Endothelial cell of umbilical vein (primary cell): ENCODE measurements around the gene DPF3. TPM values are rescaled to one million over a fixed set of nuclear protein-coding genes. Genes with fewer than 3 reads are reported as not detected.

Source experiments
- BruUV-seq: library from RNA; stranded (reverse); fragments of 400-500 nt; replicated peaks from 2 replicates; lab custom pipeline; 2021; lab: Mats Ljungman, UMichigan
- CTCF ChIA-PET: fragments of 300-600, 350-600 bp; sonication (Branson Sonifier 250); formaldehyde crosslinking; loops from one replicate; lab custom pipeline; 2021; ENCODE audit warnings: antibody characterized with exemption, inconsistent platforms; lab: Charles Lee
- POLR2A ChIA-PET: fragments of 300-600, 350-600 bp; sonication (Branson Sonifier 250); formaldehyde crosslinking; loops from one replicate; lab custom pipeline; 2021; ENCODE audit warnings: antibody characterized with exemption, inconsistent platforms; lab: Charles Lee
- DNase-seq: peaks from one replicate; pipeline ENCODE4 v3.0.0-alpha.2; 2011; ENCODE audit warnings: low read depth, low spot score
- FAIRE-seq: peaks from 2 replicates; lab custom pipeline; 2011; peaks lifted over from hg19 to GRCh38; lab: Jason Lieb, UNC
- H2AFZ ChIP-seq: 2 replicates; pipeline ENCODE4 v1.6.0; 2012; ENCODE audit warnings: low read depth, low read length, control low read depth, inconsistent platforms
- H3K27ac ChIP-seq: 2 replicates; pipeline ENCODE4 v1.5.1; 2011; ENCODE audit warnings: low read depth, mild to moderate bottlenecking, control low read depth, low read length, moderate library complexity; ENCODE audit not compliant: insufficient read depth
- H3K27me3 ChIP-seq, 2 experiments: 2 replicates each; pipeline versions ENCODE4 v1.6.0 to v1.6.1; 2011; ENCODE audit warnings: low read length in 2 of 2, mixed read lengths in 1 of 2; ENCODE audit not compliant: control insufficient read depth in 2 of 2, insufficient read depth in 2 of 2
- H3K36me3 ChIP-seq, 2 experiments: 2 replicates in 1 of 2; 3 replicates in 1 of 2; pipeline ENCODE4 v1.5.1; 2011; ENCODE audit warnings: low read length in 2 of 2, mild to moderate bottlenecking in 1 of 2, moderate library complexity in 1 of 2; ENCODE audit not compliant: control insufficient read depth in 2 of 2, insufficient read depth in 2 of 2; ENCODE audit errors: extremely low read depth in 1 of 2
- H3K4me1 ChIP-seq: 3 replicates; pipeline ENCODE4 v1.5.1; 2011; ENCODE audit warnings: mild to moderate bottlenecking, low read length; ENCODE audit not compliant: control insufficient read depth, insufficient read depth; ENCODE audit errors: extremely low read depth
- H3K4me2 ChIP-seq: 2 replicates; pipeline ENCODE4 v1.6.1; 2011; ENCODE audit warnings: low read length, control low read depth, mixed read lengths; ENCODE audit not compliant: insufficient read depth
- H3K4me3 ChIP-seq, 3 experiments: fragments of 200-600 bp in 1 of 3; sonication (generic), shearing (Covaris generic) in 1 of 3; replicated peaks in 1 of 3; 2 replicates each; pipeline ENCODE4 v1.5.1; 2011 to 2016; ENCODE audit warnings: control low read depth in 3 of 3, low read length in 3 of 3, mild to moderate bottlenecking in 2 of 3, inconsistent platforms in 1 of 3, low read depth in 1 of 3, moderate library complexity in 1 of 3; ENCODE audit not compliant: insufficient read depth in 1 of 3
- H3K79me2 ChIP-seq: 2 replicates; pipeline ENCODE4 v1.6.0; 2012; ENCODE audit warnings: low read length, inconsistent platforms; ENCODE audit not compliant: control insufficient read depth, insufficient read depth
- H3K9ac ChIP-seq: replicated peaks from 2 replicates; pipeline ENCODE3; 2011; ENCODE audit warnings: low read length, control low read depth; ENCODE audit not compliant: insufficient read depth; ENCODE audit errors: extremely low read depth
- H3K9me1 ChIP-seq: replicated peaks from 3 replicates; pipeline ENCODE4 v1.6.0; 2011; ENCODE audit warnings: mild to moderate bottlenecking, low read length; ENCODE audit not compliant: control insufficient read depth, insufficient read depth; ENCODE audit errors: extremely low read depth
- H3K9me3 ChIP-seq: replicated peaks from 2 replicates; pipeline ENCODE4 v1.5.1; 2012; ENCODE audit warnings: low read length, inconsistent platforms; ENCODE audit not compliant: control insufficient read depth, insufficient read depth
- H4K20me1 ChIP-seq: replicated peaks from 2 replicates; pipeline ENCODE3; 2011; ENCODE audit warnings: mild to moderate bottlenecking, low read length; ENCODE audit not compliant: control insufficient read depth, insufficient read depth; ENCODE audit errors: extremely low read depth
- CTCF ChIP-seq, 2 donors: IDR thresholded peaks; 1 replicate in 1 of 2; 2 replicates in 1 of 2; pipeline ENCODE4 v1.5.1; 2011; ENCODE audit warnings: low read length in 2 of 2, mild to moderate bottlenecking in 2 of 2, moderate library complexity in 2 of 2, control low read depth in 1 of 2, inconsistent platforms in 1 of 2, low read depth in 1 of 2; ENCODE audit not compliant: insufficient read depth in 1 of 2; ENCODE audit errors: extremely low read depth in 1 of 2
- EZH2 ChIP-seq: IDR thresholded peaks from 2 replicates; pipeline ENCODE4 v1.6.1; 2012; ENCODE audit warnings: borderline replicate concordance, low read depth, mild to moderate bottlenecking, moderate library complexity, low read length, inconsistent platforms; ENCODE audit not compliant: severe bottlenecking
- FOS ChIP-seq: IDR thresholded peaks from 2 replicates; pipeline ENCODE4 v1.6.1; 2011; ENCODE audit warnings: mild to moderate bottlenecking, low read length, moderate library complexity, borderline replicate concordance; ENCODE audit not compliant: insufficient read depth
- GATA2 ChIP-seq: IDR thresholded peaks from 2 replicates; pipeline ENCODE4 v1.7.0; 2011; ENCODE audit warnings: low read depth, mild to moderate bottlenecking, moderate library complexity, mixed read lengths, low read length; ENCODE audit not compliant: insufficient read length, insufficient read depth
- JUN ChIP-seq: IDR thresholded peaks from 2 replicates; pipeline ENCODE4 v1.6.1; 2011; ENCODE audit warnings: borderline replicate concordance, low read depth; ENCODE audit not compliant: insufficient read length, insufficient read depth
- MAX ChIP-seq: IDR thresholded peaks from 2 replicates; pipeline ENCODE4 v1.6.1; 2011; ENCODE audit not compliant: insufficient read depth, insufficient read length
- MYC ChIP-seq: IDR thresholded peaks from one replicate; pipeline ENCODE4 v1.6.1; 2011; ENCODE audit warnings: mild to moderate bottlenecking, low read depth, low read length
- POLR2A ChIP-seq: IDR thresholded peaks from 2 replicates; pipeline ENCODE4 v1.6.1; 2012; ENCODE audit warnings: low read depth, mild to moderate bottlenecking, control low read depth, low read length
- POLR2AphosphoS5 ChIP-seq: IDR thresholded peaks from 2 replicates; pipeline ENCODE4 v1.6.1; 2012; ENCODE audit warnings: low read depth, mild to moderate bottlenecking, control low read depth, low read length, moderate library complexity; ENCODE audit not compliant: insufficient read depth
- dilution Hi-C: fragments of 300-500 bp; cut with MboI; formaldehyde crosslinking; loops from one replicate; pipeline ENCODE4 v1.15.0; 2019; ENCODE audit warnings: low sequenced_read_pairs; ENCODE audit not compliant: extremely low pct_ligation_motif_present
- intact Hi-C: fragments of 100-400 bp; cut with micrococcal nuclease; formaldehyde crosslinking; loops from one replicate; pipeline ENCODE4 v1.10.0; 2022
- polyA plus RNA-seq, 4 experiments: library from polyadenylated mRNA; depleted of rRNA in 3 of 4; stranded (reverse) in 3 of 4; unstranded in 1 of 4; fragments of >200 nt; gene quantifications; 2 replicates each; pipeline versions ENCODE4 v1.2.1 to v1.2.3, GENCODE V29; 2011 to 2012; ENCODE audit warnings: missing spikeins in 1 of 4
- total RNA-seq: library from RNA; stranded (reverse); gene quantifications from 2 replicates; pipeline ENCODE4 v1.2.3, GENCODE V29; 2021

The DPF3 gene
- total and polyA plus RNA-seq, 2 donors (not counting 3 experiments of a cell fraction or from before 2014, with no cell fraction given), result 2.4 to 3.5 TPM

GRCh38 chr14:72591391-72591790 lies 302.5 kb downstream of the DPF3 start:
- dilution Hi-C loops, result no loop called here
- CTCF ChIA-PET, result no interaction called here

GRCh38 chr14:72590577-72590976 lies 303.3 kb downstream of the DPF3 start:
- Histone ChIP-seq H3K36me3 (no peaks in the 10 kb centered on the region), H3K4me3 (no peak overlapping the region), H3K27ac (no peak overlapping the region), H3K27me3 (peaks cover 5 to 12% of the 10 kb centered on the region in 2 experiments), H3K9ac (no peak overlapping the region), H3K9me1 (no peaks in the 10 kb centered on the region), H3K79me2 (no peaks in the 10 kb centered on the region), H3K4me2 (no peak overlapping the region), H3K9me3 (no peaks in the 10 kb centered on the region), H3K4me1 (no peaks in the 10 kb centered on the region), H2AFZ (no peak overlapping the region), H4K20me1 (no peaks in the 10 kb centered on the region)
- no peak for TF ChIP-seq CTCF (IDR thresholded peaks at IDR 0.05; ENCODE audit: extremely low read depth in 1 of 2, insufficient read depth in 1 of 2, low read depth in 1 of 2, low read length in 2 of 2)
- no peak for TF ChIP-seq GATA2
- TF ChIP-seq POLR2A, result no peak
- no peak for TF ChIP-seq POLR2AphosphoS5
- TF ChIP-seq JUN, result no peak
- no peak for TF ChIP-seq EZH2
- no peak for TF ChIP-seq MAX
- no peak for TF ChIP-seq MYC
- no peak for TF ChIP-seq FOS
- ChIA-PET POLR2A (no interaction called here), CTCF (no interaction called here)
- BruUV-seq, result no TSS peak
- dilution Hi-C loops (no loop called here), intact Hi-C loops (no loop called here)
- FAIRE-seq, result no peak
- no peak for DNase-seq

More at GRCh38 chr14:72591391-72591790, 302.5 kb downstream of the DPF3 start:
- Histone ChIP-seq H3K27me3 (peaks cover 8 to 12% of the 10 kb centered on the region in 2 experiments), H2AFZ (no peak overlapping the region), H3K79me2 (no peaks in the 10 kb centered on the region), H3K9me3 (no peaks in the 10 kb centered on the region), H3K4me1 (no peaks in the 10 kb centered on the region), H3K9ac (no peak overlapping the region), H3K27ac (no peak overlapping the region), H3K9me1 (no peaks in the 10 kb centered on the region), H3K36me3 (no peaks in the 10 kb centered on the region), H4K20me1 (no peaks in the 10 kb centered on the region), H3K4me2 (no peak overlapping the region), H3K4me3 (no peak overlapping the region)
- no peak for FAIRE-seq
- POLR2A ChIA-PET, result no interaction called here
- no TSS peak for BruUV-seq
- intact Hi-C loops, result no loop called here
- no peak for DNase-seq
- TF ChIP-seq MYC (no peak), POLR2AphosphoS5 (no peak), POLR2A (no peak), EZH2 (no peak), FOS (no peak)
